RWPE2 (cell line): ENCODE measurements around the gene BMP6.

Experiments used
- ATAC-seq: fragments of 200-7000 bp; cut with Tn5 transposase; 3 replicates; pipeline ENCODE4 v1.9.1; 2021; ENCODE audit warnings: low read depth
- DNase-seq: peaks from one replicate; pipeline ENCODE4 v3.0.0-alpha.2; 2020; ENCODE audit warnings: low spot score
- H3K27ac ChIP-seq: fragments of 450-650 bp; 2 replicates; pipeline ENCODE4 v1.5.1; 2017; ENCODE audit warnings: mild to moderate bottlenecking; ENCODE audit not compliant: poor library complexity, severe bottlenecking
- H3K27me3 ChIP-seq: fragments of 250-450 bp; sonication (Bioruptor Pico); 2 replicates; pipeline ENCODE4 v1.5.1; 2021; ENCODE audit warnings: mild to moderate bottlenecking, moderate library complexity; ENCODE audit not compliant: insufficient read depth, poor library complexity, severe bottlenecking
- H3K36me3 ChIP-seq: fragments of 250-450 bp; sonication (Bioruptor Pico); 2 replicates; pipeline ENCODE4 v1.5.1; 2020; ENCODE audit warnings: low read depth, mild to moderate bottlenecking, moderate library complexity
- H3K4me1 ChIP-seq: fragments of 250-450 bp; sonication (Bioruptor Pico); 2 replicates; pipeline ENCODE4 v1.5.1; 2021; ENCODE audit warnings: mild to moderate bottlenecking, moderate library complexity; ENCODE audit not compliant: insufficient read depth, poor library complexity, severe bottlenecking
- H3K4me3 ChIP-seq: fragments of 250-450 bp; sonication (Bioruptor Pico); 2 replicates; pipeline ENCODE4 v1.5.1; 2021; ENCODE audit warnings: mild to moderate bottlenecking, moderate library complexity; ENCODE audit not compliant: severe bottlenecking
- H3K9me3 ChIP-seq: fragments of 250-450 bp; sonication (Bioruptor Pico); 2 replicates; pipeline ENCODE4 v1.5.1; 2021; ENCODE audit warnings: mild to moderate bottlenecking, moderate library complexity; ENCODE audit not compliant: severe bottlenecking
- TF ChIP-seq, protein P1 (sequence below): fragments of 450-650 bp; IDR thresholded peaks from one replicate; pipeline ENCODE4 v1.5.1; 2017; ENCODE audit warnings: mild to moderate bottlenecking, moderate library complexity; ENCODE audit not compliant: poor library complexity, severe bottlenecking

Gene BMP6

DNA sequence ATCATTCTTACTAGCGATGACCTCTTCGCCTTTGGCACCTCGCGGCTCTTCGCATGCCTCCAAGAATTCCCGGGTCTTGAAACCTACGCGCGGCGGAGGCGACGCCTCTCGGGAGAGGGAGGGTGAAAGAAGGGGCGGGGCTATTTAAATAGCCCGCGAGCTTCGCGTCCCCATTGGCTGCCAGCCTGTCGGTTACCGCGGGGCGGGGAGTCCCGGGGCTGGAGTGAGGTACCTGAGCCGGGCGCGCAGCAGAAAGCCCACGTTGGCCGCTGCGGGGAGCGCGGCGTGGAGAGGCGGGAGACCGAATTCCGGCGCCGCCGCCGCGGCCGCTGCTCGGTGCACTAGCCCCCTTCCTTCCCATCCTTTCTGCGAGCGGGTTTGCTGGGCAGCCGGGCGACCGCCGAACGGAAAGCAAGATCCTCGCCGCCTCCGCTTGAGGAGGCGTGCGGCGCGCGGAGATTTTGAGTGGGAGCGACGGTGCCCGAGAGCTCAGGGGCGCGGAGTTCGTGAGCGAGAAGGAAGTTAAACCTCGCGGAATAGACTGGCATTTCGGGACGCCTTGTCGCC is at the start of gene BMP6:
Gene BMP6 (plus strand): TSS at position 251 of the 567 bp plus-strand sequence. CDS start 857 bp downstream, outside the sequence.
- H3K36me3 ChIP-seq: no peaks in the 10 kb centered on the region
- TF ChIP-seq, protein P1, sequence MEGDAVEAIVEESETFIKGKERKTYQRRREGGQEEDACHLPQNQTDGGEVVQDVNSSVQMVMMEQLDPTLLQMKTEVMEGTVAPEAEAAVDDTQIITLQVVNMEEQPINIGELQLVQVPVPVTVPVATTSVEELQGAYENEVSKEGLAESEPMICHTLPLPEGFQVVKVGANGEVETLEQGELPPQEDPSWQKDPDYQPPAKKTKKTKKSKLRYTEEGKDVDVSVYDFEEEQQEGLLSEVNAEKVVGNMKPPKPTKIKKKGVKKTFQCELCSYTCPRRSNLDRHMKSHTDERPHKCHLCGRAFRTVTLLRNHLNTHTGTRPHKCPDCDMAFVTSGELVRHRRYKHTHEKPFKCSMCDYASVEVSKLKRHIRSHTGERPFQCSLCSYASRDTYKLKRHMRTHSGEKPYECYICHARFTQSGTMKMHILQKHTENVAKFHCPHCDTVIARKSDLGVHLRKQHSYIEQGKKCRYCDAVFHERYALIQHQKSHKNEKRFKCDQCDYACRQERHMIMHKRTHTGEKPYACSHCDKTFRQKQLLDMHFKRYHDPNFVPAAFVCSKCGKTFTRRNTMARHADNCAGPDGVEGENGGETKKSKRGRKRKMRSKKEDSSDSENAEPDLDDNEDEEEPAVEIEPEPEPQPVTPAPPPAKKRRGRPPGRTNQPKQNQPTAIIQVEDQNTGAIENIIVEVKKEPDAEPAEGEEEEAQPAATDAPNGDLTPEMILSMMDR: no peak
- no peaks in the 10 kb centered on the region for H3K9me3 ChIP-seq
- H3K4me3 ChIP-seq: peak within 1 kb of the TSS; percentile 33
- H3K27ac ChIP-seq: no peak within 1 kb of the TSS
- ATAC-seq (peak; percentile 79), DNase-seq (peak; percentile 90)
- peaks cover 7% of the 10 kb centered on the region for H3K4me1 ChIP-seq
- peaks cover 52% of the 10 kb centered on the region for H3K27me3 ChIP-seq

- ATAC-seq (no peak), DNase-seq (no peak)
- TF ChIP-seq, protein P1: no peak
Observed at GRCh38 chr6:7677229-7677628, 48.7 kb upstream of the BMP6 start.

DNA sequence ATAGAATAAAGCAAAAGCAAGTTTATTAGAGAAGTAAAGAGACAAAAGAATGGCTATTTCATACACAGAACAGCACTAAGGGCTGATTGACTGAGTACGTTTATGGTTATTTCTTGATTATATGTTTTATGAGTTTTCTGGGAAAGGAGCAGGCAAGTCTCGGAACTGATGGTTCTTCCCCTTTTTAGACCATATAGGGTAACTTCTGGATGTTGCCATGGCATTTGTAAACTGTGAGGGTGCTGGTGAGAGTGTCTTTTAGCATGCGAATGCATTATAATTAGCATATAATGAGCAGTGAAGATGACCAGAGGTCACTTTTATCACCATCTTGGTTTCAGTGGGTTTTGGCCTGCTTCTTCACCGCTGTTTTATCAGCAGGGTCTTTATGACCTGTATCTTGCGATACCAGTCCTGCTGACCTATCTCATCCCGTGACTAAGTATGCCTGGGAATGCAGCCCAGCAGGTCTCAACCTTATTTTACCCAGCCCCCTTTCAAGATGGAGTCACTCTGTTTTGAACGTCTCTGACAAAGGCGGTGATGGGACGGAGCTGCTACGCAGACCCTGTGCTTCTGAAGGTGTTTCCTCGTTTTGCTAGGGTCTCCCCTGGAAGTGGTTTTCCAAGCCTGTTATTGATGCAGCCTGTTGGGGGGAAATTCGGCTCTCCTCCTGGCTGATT is 45.4 kb upstream of the BMP6 start:
- H3K4me3 ChIP-seq: no peak overlapping the region
- H3K27me3 ChIP-seq: no peaks in the 10 kb centered on the region
- H3K36me3 ChIP-seq: no peaks in the 10 kb centered on the region
- no peaks in the 10 kb centered on the region for H3K4me1 ChIP-seq
- DNase-seq: no peak
- no peak for ATAC-seq
- TF ChIP-seq, protein P1: no peak
- no peaks in the 10 kb centered on the region for H3K9me3 ChIP-seq
- no peak overlapping the region for H3K27ac ChIP-seq

More at GRCh38 chr6:7677229-7677628, 48.7 kb upstream of the BMP6 start:
- Histone ChIP-seq H3K27ac (no peak overlapping the region), H3K27me3 (no peaks in the 10 kb centered on the region), H3K9me3 (no peaks in the 10 kb centered on the region), H3K36me3 (no peaks in the 10 kb centered on the region), H3K4me3 (no peak overlapping the region), H3K4me1 (peaks cover 10% of the 10 kb centered on the region)

GRCh38 chr6:7681449-7681848 is 44.5 kb upstream of the BMP6 start:
- H3K36me3 ChIP-seq: no peaks in the 10 kb centered on the region
- no peaks in the 10 kb centered on the region for H3K27me3 ChIP-seq
- H3K4me1 ChIP-seq: no peaks in the 10 kb centered on the region
- no peaks in the 10 kb centered on the region for H3K9me3 ChIP-seq
- TF ChIP-seq, protein P1: no peak
- H3K27ac ChIP-seq: no peak overlapping the region
- no peak for DNase-seq
- ATAC-seq: no peak
- no peak overlapping the region for H3K4me3 ChIP-seq

GRCh38 chr6:7684076-7684475 is 41.8 kb upstream of the BMP6 start:
- ATAC-seq (no peak), DNase-seq (no peak)
- no peak overlapping the region for H3K27ac ChIP-seq
- no peaks in the 10 kb centered on the region for H3K4me1 ChIP-seq
- H3K9me3 ChIP-seq: no peaks in the 10 kb centered on the region
- H3K4me3 ChIP-seq: no peak overlapping the region
- no peaks in the 10 kb centered on the region for H3K36me3 ChIP-seq
- TF ChIP-seq, protein P1: no peak
- H3K27me3 ChIP-seq: no peaks in the 10 kb centered on the region
